Spleen (tissue), 11 donors: ENCODE measurements around the gene ZNF3. TPM values are rescaled to one million over a fixed set of nuclear protein-coding genes. Genes with fewer than 3 reads are reported as not detected.

Experiments
- DNase-seq: peaks from one replicate; pipeline ENCODE4 v3.0.0-alpha.2; 2020
- H3K27ac ChIP-seq, 8 donors: fragments of 200-600 bp; sonication (generic) in 7 of 8; 1 replicate in 4 of 8; 2 replicates in 4 of 8; pipeline versions ENCODE4 v1.5.0 to v1.8.0; 2016 to 2021; ENCODE audit warnings: inconsistent platforms in 4 of 8, mild to moderate bottlenecking in 4 of 8, moderate library complexity in 1 of 8
- H3K27me3 ChIP-seq, 7 donors: fragments of 200-600 bp; sonication (generic) in 6 of 7; replicated peaks in 1 of 7; 1 replicate in 4 of 7; 2 replicates in 3 of 7; pipeline versions ENCODE4 v1.5.0 to v1.8.0; 2016 to 2021; ENCODE audit warnings: inconsistent platforms in 3 of 7, mild to moderate bottlenecking in 1 of 7
- H3K36me3 ChIP-seq, 6 donors: fragments of 200-600 bp; sonication (generic) in 5 of 6; 1 replicate in 4 of 6; 2 replicates in 2 of 6; pipeline versions ENCODE4 v1.5.0 to v1.8.0; 2016 to 2021; ENCODE audit warnings: inconsistent platforms in 2 of 6
- H3K4me1 ChIP-seq, 6 donors: fragments of 200-600 bp; sonication (generic) in 5 of 6; 1 replicate in 3 of 6; 2 replicates in 3 of 6; pipeline versions ENCODE4 v1.5.0 to v1.8.0; 2016 to 2021; ENCODE audit warnings: inconsistent platforms in 3 of 6
- H3K4me3 ChIP-seq, 8 donors: fragments of 200-600 bp; sonication (generic) in 7 of 8; 1 replicate in 4 of 8; 2 replicates in 4 of 8; pipeline versions ENCODE4 v1.5.0 to v1.8.0; 2016 to 2021; ENCODE audit warnings: inconsistent platforms in 4 of 8, mild to moderate bottlenecking in 4 of 8, moderate library complexity in 2 of 8
- H3K9me3 ChIP-seq, 8 donors: fragments of 200-600 bp; sonication (generic) in 7 of 8; 1 replicate in 4 of 8; 2 replicates in 4 of 8; pipeline versions ENCODE4 v1.5.0 to v1.8.0; 2016 to 2021; ENCODE audit warnings: inconsistent platforms in 4 of 8
- POLR2A ChIP-seq, 3 donors: fragments of 450-650 bp; IDR thresholded peaks; one replicate each; pipeline ENCODE4 v1.5.1; 2017; ENCODE audit warnings: antibody characterized with exemption in 3 of 3, mild to moderate bottlenecking in 1 of 3
- POLR2AphosphoS5 ChIP-seq, 3 donors: sonication (generic); formaldehyde crosslinking; IDR thresholded peaks; one replicate each; pipeline ENCODE4 v1.5.1; 2017; ENCODE audit warnings: antibody characterized with exemption in 3 of 3
- WGBS, 5 donors: extraction: QIAGEN DNeasy Blood & Tissue Kit in 3 of 5; methylation state at CpG; one replicate each; pipeline versions ENCODE4 v1.1.5 to v1.1.7; 2013 to 2018; 5-methylcytosine and 5-hydroxymethylcytosine counted together
- intact Hi-C: fragments of 100-400 bp; cut with DNase I; formaldehyde crosslinking; loops from one replicate; pipeline ENCODE4 v1.15.0; 2023; ENCODE audit warnings: low total_unique reads
- polyA plus RNA-seq, 3 donors: library from polyadenylated mRNA; stranded (reverse); fragments of 200-250 nt; gene quantifications; one replicate each; pipeline ENCODE4 v1.2.1, GENCODE V29; 2013
- total RNA-seq, 7 donors: library from RNA; depleted of rRNA in 3 of 7; stranded (reverse); fragments of >200 nt in 3 of 7; fragmentation: NEBNext Ultra II Directional in 4 of 7; extraction: Animal tissue kit (Norgen Biotek cat#: 25700) in 4 of 7; gene quantifications; one replicate each; pipeline versions ENCODE4 v1.1.0 to v1.2.1, GENCODE V29; 2016 to 2021
- TF ChIP-seq, protein P1 (sequence below), 11 experiments: fragments of 200-600 bp in 7 of 11; fragments of 450-650 bp in 4 of 11; sonication (generic) in 4 of 11; IDR thresholded peaks in 8 of 11; conservative IDR thresholded peaks in 3 of 11; 1 replicate in 7 of 11; 2 replicates in 4 of 11; pipeline versions ENCODE4 v1.4.0 to v1.8.0; 2016 to 2021; ENCODE audit warnings: antibody characterized with exemption in 11 of 11, inconsistent platforms in 4 of 11, mild to moderate bottlenecking in 1 of 11
- donor health status: healthy with polysubstance abuse.
- donor health status: DM: no; HTN: no; CAD: no; lungs with moderate emphysema.
- donor health status: DM: no; HTN: no; CAD: no.
- donor health status: Bipolar disorder and iron deficiency.
- donor health status: healthy.
- donor health status: DM: no; HTN: no; CAD: no.
- donor health status: DM: yes; HTN: yes; CAD: no.

Gene ZNF3
- total and polyA plus RNA-seq, 10 donors, result 11.0 to 34.0 (median 27.9) TPM

DNA sequence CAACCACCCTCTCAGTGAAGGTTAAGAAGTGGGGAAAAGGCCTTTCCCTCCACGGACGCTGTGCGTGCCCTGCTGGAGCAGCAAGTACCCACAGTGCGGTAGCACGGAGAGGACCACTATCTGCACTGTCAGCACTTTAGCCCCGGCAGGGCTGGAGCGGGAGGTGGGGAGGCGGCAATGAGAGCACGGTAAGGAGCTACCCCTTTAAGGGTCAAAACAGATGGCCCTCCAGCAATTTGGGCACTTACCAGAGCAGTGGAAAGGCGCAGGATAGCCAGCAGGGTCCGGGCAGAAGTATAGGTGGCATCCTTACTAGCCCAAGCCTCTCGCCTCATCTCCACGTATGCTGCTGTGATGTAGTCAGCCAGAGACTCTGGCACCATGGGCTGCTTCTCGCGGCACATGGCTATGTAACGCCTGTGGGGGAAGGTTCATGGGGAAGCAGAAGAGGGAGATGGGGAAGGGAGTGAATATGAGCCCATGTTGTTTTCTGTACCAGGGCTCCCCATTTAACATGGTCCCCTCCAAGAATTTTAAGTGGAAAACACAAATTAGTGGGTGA lies 12.5 kb upstream of the ZNF3 start:
- Histone ChIP-seq H3K27me3 (no peaks in the 10 kb centered on the region), H3K27ac (no peak overlapping the region), H3K36me3 (peaks cover 10 to 92% (median 88%) of the 10 kb centered on the region in 6 donors), H3K9me3 (no peaks in the 10 kb centered on the region), H3K4me1 (peaks cover 11 to 63% (median 21%) of the 10 kb centered on the region in 6 donors), H3K4me3 (no peak overlapping the region)
- intact Hi-C loops, result no loop called here
- TF ChIP-seq, protein P1, sequence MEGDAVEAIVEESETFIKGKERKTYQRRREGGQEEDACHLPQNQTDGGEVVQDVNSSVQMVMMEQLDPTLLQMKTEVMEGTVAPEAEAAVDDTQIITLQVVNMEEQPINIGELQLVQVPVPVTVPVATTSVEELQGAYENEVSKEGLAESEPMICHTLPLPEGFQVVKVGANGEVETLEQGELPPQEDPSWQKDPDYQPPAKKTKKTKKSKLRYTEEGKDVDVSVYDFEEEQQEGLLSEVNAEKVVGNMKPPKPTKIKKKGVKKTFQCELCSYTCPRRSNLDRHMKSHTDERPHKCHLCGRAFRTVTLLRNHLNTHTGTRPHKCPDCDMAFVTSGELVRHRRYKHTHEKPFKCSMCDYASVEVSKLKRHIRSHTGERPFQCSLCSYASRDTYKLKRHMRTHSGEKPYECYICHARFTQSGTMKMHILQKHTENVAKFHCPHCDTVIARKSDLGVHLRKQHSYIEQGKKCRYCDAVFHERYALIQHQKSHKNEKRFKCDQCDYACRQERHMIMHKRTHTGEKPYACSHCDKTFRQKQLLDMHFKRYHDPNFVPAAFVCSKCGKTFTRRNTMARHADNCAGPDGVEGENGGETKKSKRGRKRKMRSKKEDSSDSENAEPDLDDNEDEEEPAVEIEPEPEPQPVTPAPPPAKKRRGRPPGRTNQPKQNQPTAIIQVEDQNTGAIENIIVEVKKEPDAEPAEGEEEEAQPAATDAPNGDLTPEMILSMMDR (IDR thresholded peaks at IDR 0.05 in 8 of 11, conservative IDR thresholded peaks at IDR 0.05 in 3 of 11), result no peak
- TF ChIP-seq POLR2AphosphoS5 (IDR thresholded peaks at IDR 0.05), result peak; percentile 24 to 58 (median 48)
- no peak for TF ChIP-seq POLR2A (IDR thresholded peaks at IDR 0.05)
- 88 to 92% (median 92%) methylated on average over 15 to 16 of the region's 16 CpGs for WGBS, 5 donors
- DNase-seq, result no peak

DNA sequence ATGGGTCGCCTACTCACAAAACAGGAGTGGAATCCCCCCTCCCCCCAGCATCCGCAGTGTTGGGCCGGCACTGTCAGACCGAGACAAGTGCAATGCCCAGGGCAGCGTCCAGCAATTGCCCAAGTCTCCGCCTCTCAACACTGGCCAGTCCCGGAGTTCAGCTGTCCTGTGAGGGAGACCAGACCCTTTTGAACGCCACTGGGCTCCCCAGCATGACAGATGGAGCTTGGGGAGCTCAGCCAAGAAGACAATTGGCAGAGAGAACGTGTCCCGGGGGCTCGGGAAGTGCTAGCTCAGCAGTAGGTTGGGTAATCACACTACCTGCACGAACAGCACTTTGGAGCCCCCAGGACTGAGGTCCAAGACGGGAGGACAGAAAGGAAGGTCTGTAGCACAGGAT lies 12.0 kb upstream of the ZNF3 start:
- 58 to 86% (median 77%) methylated on average over 9 to 13 of the region's 13 CpGs for WGBS, 5 donors
- H3K27me3 ChIP-seq, result no peaks in the 10 kb centered on the region
- H3K36me3 ChIP-seq, result peaks cover 10 to 86% (median 83%) of the 10 kb centered on the region in 6 donors
- DNase-seq, result no peak
- intact Hi-C loops, result no loop called here
- H3K27ac ChIP-seq, result no peak overlapping the region
- peaks cover 9 to 61% (median 19%) of the 10 kb centered on the region in 6 donors for H3K4me1 ChIP-seq
- peak in 1 of 3 donors; percentile 33 for TF ChIP-seq POLR2AphosphoS5 (IDR thresholded peaks at IDR 0.05)
- TF ChIP-seq, protein P1 (IDR thresholded peaks at IDR 0.05 in 8 of 11, conservative IDR thresholded peaks at IDR 0.05 in 3 of 11), result no peak
- no peaks in the 10 kb centered on the region for H3K9me3 ChIP-seq
- H3K4me3 ChIP-seq, result no peak overlapping the region

DNA sequence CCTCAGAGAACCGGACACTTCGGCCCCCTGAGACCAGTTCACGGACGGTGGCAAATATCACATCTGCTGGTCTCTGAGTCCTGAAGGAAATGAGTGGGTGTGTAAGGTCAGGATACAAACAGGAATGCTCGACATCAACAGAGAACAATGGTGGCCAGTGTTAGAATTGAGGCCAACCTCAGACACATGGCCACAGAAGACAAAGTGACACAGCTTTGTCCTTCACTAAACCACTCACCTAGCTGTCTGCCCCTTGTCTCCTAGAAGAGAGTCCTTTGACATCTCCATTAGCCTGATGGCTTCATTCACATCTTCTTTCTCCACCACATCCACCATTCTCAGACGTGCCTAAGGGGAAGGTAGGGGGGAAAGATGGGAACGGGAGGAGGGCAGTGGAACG lies 11.5 kb upstream of the ZNF3 start:
- Histone ChIP-seq H3K36me3 (peaks cover 10 to 82% (median 79%) of the 10 kb centered on the region in 6 donors), H3K4me1 (peaks cover 14 to 61% (median 22%) of the 10 kb centered on the region in 6 donors), H3K9me3 (no peaks in the 10 kb centered on the region), H3K27ac (no peak overlapping the region), H3K27me3 (no peaks in the 10 kb centered on the region), H3K4me3 (no peak overlapping the region)
- WGBS, 5 donors, result 54 to 72% (median 64%) methylated on average over 7 to 8 of the region's 8 CpGs
- no peak for DNase-seq
- TF ChIP-seq POLR2A (IDR thresholded peaks at IDR 0.05), result no peak
- no peak for TF ChIP-seq POLR2AphosphoS5 (IDR thresholded peaks at IDR 0.05)
- TF ChIP-seq, protein P1 (IDR thresholded peaks at IDR 0.05 in 8 of 11, conservative IDR thresholded peaks at IDR 0.05 in 3 of 11), result no peak
- intact Hi-C loops, result no loop called here

DNA sequence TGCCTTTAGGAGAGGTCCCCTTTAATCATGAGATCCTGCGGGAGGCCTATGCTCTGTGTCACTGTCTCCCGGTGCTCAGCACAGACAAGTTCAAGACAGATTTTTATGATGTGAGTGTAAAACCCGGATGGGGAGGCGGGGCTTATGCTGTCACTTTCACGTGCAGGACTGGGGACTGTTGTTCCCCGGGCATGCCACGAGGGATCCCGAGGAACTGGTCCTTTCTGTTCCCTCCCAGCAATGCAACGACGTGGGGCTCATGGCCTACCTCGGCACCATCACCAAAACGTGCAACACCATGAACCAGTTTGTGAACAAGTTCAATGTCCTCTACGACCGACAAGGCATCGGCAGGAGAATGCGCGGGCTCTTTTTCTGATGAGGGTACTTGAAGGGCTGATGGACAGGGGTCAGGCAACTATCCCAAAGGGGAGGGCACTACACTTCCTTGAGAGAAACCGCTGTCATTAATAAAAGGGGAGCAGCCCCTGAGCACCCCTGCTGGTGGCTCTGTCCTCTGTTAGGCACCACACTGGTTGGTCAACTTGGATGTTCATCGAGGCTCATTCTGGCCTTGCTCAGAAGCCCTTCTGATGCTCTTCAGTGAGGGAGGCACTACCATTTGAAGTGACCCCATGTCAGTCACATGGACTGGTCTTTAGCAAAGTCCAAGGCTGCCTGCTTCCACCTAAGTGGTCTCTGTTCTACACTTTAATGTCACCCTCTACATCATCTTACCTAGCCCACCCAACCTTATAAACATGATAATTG lies 10.1 kb upstream of the ZNF3 start:
- WGBS, 5 donors, result 76 to 85% (median 80%) methylated on average over 17 to 19 of the region's 19 CpGs
- H3K36me3 ChIP-seq, result peaks cover 10 to 67% (median 64%) of the 10 kb centered on the region in 6 donors
- peaks cover 15 to 63% (median 27%) of the 10 kb centered on the region in 6 donors for H3K4me1 ChIP-seq
- no peak overlapping the region for H3K4me3 ChIP-seq
- intact Hi-C loops, result no loop called here
- TF ChIP-seq, protein P1 (IDR thresholded peaks at IDR 0.05 in 8 of 11, conservative IDR thresholded peaks at IDR 0.05 in 3 of 11), result no peak
- no peak for TF ChIP-seq POLR2A (IDR thresholded peaks at IDR 0.05)
- TF ChIP-seq POLR2AphosphoS5 (IDR thresholded peaks at IDR 0.05), result peak in 2 of 3 donors; percentile 18 to 22
- no peaks in the 10 kb centered on the region for H3K27me3 ChIP-seq
- H3K9me3 ChIP-seq, result no peaks in the 10 kb centered on the region
- DNase-seq, result no peak
- no peak overlapping the region for H3K27ac ChIP-seq
